C1 segment of cervical spinal cord (tissue), 14 donors: ENCODE data around the gene GABRG3.

Experiments used
- DNase-seq, 14 donors: peaks; one replicate each; lab custom pipeline; 2025; lab: John Stamatoyannopoulos, UW

Gene GABRG3

GRCh38 chr15:27573805-27574485 lies 603.0 kb downstream of the GABRG3 start:
- DNase-seq: no peak

- no peak for DNase-seq
Measured at GRCh38 chr15:27574541-27575054, 603.6 kb downstream of the GABRG3 start.

GRCh38 chr15:27575521-27575920 lies 604.5 kb downstream of the GABRG3 start:
- no peak for DNase-seq

GRCh38 chr15:27576576-27576975 lies 605.6 kb downstream of the GABRG3 start:
- no peak for DNase-seq

- no peak for DNase-seq
Measured at GRCh38 chr15:27579738-27580137, 608.8 kb downstream of the GABRG3 start.

GRCh38 chr15:27582726-27583410 lies 611.9 kb downstream of the GABRG3 start:
- no peak for DNase-seq

- no peak for DNase-seq
Measured at GRCh38 chr15:27583651-27584050, 612.7 kb downstream of the GABRG3 start.

- DNase-seq: no peak
Measured at GRCh38 chr15:27585041-27585640, 614.2 kb downstream of the GABRG3 start.

GRCh38 chr15:27587810-27588209 lies 616.8 kb downstream of the GABRG3 start:
- DNase-seq: no peak

GRCh38 chr15:27589260-27589659 lies 618.3 kb downstream of the GABRG3 start:
- no peak for DNase-seq

GRCh38 chr15:27589782-27590181 lies 618.8 kb downstream of the GABRG3 start:
- DNase-seq: no peak
